NCI-H2196 treated with DMSO at 0.1 percent for 48 hours (cell line): ENCODE data around the gene ZNF652.
A peak's percentile ranks its signal among the peaks of the same experiment; 100 is the strongest.
"Not testable (repeated sequence)": the region's sequence is repeated elsewhere in the genome, so short reads cannot be mapped to it uniquely, and the experiment has no call there.

ENCODE experiments used
- DNase-seq: peaks from one replicate; lab custom pipeline; 2025; ENCODE audit not compliant: unreplicated experiment; lab: John Stamatoyannopoulos, UW

The ZNF652 gene

DNA sequence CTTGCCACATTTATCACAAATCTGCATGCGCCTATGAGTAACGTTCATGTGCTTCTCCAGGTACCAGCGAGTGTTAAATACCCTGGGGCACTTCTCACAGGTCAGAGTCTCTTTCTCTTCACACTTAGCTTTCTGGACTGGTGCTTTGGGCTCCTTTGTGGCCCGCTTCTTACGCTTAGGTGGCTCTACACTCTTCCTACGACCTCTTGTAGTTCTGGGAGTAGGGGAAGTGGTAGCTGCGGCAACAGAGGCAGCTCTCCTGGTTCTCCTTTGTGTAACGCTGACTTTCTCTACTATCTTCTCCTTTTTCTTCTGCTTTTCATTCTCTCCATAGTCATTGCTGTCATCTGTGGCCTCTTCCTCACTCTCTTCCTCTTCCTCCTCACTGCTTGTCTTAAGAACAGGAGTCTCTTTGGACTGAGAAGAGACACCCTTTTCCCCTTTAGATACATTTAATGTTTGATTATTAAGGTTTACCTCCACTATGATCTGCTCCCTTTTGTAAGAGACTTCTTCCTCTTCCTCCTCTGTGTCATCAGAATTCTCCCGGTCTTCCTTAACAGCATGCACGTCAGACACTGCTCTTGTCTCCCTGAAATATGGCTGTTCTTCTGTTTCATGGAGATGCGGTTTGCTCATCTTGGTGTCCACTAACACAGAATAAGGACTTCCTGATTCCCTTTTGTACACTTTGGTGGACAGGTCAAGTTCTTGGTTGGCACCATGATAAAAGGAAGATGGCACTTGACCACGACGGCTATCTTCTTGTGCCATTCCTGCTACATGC lies 45.0 kb downstream of the ZNF652 start:
- DNase-seq, result no peak

DNA sequence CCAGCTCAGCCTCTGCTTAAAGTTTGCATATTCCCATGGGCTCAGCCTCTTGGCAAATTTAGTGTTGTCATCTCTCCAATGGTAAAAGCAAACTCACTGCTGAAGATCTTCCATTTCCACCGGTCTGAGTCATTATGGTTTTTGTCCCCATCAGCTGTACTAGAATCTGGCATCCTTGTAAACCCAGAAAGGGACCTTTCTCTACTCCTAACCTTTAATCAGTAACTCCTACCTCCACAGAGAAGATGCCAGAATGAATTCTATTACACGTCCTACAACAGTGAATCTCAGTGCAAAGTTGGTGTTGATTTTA lies 45.8 kb downstream of the ZNF652 start:
- DNase-seq, result no peak

DNA sequence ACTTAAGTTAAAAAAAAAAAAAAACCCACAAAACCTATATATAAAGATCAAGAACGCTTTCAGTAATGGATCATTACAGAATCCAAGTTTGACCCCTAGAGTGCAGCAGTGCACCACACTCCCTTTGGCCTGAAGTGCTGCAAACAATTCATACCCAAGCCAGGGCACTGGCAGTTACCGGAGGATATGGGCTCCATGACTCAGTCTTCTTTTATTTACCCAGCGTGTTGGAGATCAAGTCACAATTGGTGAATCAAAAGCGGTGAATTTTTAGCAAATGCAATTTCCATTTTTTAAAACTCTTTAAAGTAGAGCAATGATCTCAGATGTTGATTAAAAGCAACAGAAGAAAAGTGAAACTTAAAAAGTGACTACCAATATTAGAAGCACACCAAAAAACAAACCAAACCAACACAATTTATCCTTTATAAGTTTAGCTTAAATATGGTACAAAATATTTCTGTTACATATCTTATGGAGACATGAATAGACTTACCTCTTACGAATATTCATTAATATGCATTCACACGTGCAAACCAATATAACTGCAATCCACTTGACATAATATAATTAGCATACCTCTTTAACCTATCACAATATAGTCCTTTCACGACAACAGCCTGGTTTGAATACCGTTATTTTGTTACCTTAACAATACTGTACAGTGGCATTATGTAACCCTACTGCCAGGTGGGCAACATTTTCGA lies 46.3 kb downstream of the ZNF652 start:
- peak; percentile 74 for DNase-seq

DNA sequence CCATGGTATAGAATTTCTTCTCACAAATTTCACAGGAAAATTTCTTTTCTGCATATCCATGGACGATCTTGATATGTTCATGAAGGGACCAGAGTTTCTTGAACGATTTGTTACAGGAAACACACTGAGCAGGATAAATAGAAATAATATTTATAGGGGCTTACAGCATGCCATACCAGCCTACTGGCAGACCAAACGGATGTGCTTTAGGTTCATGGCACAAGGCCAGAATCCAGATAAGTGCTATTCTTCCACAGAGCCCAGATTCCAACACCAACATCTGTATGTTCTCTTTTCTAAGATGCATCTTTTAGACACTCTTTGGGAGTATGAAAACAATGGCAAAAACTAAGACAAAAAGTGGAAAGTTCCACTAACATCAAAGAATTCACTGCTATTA lies 49.3 kb downstream of the ZNF652 start:
- no peak for DNase-seq

DNA sequence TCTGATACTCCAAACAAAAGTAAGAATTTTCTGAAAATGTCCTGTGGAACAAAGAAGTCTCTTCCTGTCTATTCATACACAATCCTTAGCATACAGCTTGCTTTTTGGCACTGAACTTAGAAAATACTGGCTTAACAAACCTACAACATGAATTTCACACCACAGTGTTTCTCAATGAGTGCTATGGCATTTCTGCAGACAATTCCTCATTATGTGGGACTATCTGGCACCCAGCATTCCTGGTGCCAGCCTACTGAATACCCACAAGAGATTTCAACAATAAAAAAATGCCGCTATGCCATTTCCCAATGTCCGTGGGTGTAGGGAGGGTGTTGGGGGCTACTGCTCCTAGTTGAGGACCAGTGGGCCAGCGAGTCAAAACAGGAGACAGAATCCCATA lies 62.1 kb downstream of the ZNF652 start:
- no peak for DNase-seq

DNA sequence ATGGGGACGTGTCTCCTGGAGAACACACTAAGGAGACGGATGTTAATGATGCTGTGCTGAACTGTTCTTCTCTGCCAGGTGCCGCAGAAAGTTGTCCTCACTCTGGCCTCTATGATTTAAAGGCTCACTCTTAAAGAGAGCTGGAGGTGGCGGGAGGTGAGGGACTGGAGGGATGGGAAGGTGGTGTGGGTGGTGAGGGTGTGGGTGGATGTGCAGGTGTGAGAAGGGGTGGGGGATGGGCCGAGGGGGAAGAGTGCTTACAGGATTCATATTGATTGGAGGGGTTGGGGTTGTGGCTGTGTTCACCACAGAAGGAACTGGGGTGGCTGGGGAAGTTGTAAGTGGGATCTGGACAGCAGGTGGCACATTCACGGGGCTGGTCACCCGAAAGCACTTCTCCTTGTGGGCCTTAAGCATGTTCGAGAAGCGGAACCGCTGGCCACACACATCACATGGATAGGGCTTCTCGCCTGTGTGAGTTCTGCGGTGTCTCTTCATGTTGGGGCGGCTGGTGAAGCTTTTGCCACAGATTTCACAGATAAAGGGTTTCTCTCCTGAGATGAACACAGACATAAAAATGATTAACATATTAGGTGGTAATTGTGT lies 63.6 kb downstream of the ZNF652 start:
- no peak for DNase-seq

DNA sequence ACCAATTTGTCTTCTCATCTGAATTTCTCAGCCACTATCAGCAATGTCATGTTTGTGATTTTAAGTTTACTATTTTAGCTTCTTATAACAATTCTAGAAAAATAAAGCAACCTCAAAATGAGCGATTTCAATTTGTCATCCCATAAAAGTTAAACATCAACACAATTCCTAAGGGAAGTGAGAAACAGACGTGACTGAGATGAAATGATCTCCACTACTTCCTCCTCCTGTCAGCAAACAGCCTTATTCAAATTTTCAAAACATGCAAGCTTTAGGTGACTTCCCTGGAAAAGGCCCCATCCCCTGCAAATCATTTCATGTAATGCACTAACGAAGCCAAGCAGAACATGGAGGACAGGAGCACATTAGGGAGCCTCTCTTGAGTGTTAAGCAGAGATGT lies 64.9 kb downstream of the ZNF652 start:
- DNase-seq, result no peak

DNA sequence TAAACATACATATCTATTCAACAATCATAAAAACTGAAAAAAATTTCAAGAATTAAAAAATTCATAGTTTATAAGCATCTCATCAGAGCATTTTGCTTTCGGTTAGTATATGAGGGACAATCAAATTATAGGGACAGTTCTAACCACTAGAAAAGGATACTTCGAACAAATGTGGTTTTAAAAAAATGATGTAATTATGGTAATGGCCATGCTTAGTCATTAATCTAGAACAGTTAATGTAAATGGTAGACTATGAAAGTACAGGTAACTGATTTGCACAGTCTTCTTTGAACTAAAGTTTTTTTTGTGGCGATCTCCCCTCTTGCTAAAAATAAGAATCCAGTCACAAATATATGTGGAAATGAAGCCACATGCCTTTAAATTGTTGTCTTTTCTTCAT lies 67.9 kb downstream of the ZNF652 start:
- DNase-seq, result no peak

DNA sequence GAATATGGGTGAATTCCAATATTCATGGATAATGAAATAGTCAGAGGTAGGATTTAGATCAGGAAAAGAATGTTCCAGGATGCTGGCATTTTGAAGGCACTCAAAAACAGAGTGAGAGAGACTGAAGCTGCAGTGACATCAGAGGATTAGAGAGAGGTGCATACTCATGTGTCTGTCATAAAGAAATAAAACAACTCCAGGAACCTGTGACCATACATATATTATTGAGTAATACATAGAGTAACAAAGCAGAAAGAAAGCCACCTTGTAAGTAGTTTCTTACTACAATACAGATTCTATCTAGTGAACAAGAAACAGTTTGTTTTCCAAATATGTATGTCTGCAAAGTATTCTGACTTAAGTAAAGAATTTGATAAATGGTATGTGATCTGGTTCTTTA lies 69.1 kb downstream of the ZNF652 start:
- no peak for DNase-seq

DNA sequence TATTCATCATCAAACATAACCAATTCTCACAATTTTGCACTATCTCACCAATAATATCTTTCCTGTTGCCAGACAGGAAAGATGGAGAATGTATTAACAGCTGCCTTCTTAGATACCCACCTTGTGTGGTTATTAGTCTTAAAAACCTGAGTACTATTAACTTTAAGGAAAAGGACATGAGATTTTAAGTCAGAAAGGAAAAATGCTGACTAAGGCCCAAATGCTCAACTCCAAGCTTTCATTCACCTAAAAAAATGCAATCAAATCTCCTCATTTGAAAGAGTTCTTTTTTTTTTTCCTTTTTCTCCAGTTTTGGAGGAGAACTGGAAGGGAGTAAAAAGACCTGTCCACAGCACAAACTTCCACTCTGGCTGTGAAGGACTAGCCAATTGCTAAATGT lies 70.1 kb downstream of the ZNF652 start:
- DNase-seq, result no peak

DNA sequence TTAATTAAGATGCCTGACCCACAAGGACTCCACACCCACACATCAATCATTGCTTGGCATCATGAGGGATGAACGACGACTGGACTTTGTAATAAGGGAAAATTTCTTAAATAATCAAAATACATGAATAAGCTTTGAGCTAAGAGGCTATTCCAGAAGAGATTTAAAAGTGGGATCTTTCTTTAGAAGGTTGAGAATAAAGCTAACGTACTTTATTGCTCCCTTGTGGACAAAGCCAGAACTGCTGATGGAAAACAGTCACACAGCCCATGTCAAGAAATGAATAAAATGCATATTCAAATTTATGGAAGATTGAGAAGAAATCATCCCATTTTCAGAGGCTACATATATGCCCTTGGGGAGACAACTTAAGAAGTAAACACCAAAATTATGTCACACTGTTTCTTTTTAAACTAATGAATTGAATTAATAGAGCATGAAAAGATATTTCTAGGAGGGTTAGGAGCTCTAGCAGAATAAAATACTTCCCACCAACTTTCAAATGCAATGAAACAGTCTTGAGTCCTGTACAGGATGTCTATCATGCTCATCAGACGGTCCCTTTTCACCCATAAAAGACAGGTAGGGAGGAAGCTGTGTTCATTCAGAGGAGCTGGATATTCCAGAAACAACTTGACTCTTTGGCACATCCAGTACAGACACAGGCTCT lies 71.2 kb downstream of the ZNF652 start:
- no peak for DNase-seq

DNA sequence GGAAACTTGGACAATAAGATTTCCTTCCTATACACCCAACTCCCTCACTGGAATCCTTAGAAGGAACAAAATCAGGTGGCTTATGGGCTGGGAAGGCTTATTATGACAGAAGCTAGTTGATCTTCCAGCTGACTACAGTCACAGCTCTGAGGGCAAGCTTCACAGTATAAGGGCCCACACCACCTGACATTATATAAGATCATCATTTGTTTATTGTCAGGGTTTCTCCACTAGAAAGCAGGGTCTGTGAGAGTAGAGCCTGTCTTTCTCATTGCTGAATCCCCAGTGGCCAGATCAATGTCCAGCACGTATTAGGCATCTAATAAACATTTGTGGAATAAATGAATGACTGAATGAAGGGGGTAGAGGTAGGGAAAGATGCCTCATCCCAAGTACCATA lies 73.7 kb downstream of the ZNF652 start:
- DNase-seq, result no peak

DNA sequence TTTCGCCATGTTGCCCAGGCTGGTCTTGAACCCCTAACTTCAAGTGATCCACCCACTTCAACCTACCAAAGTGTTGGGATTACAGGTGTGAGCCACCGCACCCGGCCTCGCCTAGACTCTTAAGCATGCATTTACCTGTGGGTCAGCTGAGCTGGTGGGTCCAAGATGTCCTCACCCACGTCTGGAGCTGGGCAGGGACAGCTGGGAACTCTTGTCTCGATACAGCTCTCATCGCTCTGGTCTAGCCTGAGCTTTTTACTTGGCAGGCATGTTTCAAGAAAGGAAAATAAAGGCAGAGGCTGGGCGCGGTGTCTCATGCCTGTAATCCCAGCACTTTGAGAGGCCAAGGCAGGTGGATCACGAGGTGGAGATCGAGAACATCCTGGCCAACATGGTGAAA lies 74.6 kb downstream of the ZNF652 start:
- no peak for DNase-seq

DNA sequence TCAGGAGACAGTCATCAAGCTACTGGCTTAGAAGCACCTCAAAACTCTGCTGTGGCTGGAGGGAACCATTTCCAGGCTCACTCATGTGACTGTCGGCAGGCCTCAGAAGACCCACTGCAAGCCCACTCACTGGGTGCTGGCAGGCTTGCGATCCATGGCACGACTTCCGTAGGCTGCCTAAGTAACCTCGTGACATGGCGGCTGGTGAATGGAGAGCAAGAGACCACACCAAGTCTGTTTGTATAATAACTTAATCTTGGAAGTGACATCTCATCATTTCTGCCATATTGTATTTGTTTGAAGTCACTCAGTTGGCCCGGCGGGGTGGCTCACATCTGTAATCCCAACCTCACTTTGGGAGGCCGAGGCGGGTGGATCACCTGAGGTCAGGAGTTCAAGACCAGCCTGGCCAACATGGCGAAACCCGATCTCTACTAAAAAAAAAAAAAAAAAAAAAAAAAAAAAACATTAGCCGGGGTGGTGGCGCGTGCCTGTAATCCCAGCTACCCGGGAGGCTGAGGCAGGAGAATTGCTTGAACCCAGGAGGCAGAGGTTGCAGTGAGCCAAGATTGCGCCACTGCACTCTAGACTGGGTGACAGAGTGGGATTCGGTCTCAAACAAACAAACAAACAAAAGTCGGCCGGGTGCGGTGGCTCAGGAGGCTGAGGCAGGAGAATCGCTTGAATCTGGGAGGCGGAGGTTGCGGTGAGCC lies 75.6 kb downstream of the ZNF652 start:
- DNase-seq, result not testable (repeated sequence)

DNA sequence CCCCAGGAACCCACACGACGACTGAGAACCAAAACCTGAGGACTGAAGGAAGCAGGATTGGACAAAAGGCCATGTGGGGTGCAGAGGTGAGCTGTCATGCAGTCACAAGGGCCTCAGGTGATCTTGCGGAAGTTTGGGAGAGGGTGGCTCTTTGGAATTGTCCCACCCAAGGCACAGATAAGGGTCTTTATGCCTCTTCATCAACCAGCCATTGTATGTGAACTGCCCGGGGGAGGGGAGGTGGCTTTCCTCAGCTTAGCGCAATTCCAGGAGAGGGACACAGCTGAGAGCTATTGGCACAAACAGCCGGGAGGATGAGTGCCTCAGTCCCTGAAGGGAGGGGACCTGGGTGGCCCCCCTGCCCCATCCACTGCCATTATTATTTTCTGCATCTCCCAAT lies 76.3 kb downstream of the ZNF652 start:
- DNase-seq, result no peak

DNA sequence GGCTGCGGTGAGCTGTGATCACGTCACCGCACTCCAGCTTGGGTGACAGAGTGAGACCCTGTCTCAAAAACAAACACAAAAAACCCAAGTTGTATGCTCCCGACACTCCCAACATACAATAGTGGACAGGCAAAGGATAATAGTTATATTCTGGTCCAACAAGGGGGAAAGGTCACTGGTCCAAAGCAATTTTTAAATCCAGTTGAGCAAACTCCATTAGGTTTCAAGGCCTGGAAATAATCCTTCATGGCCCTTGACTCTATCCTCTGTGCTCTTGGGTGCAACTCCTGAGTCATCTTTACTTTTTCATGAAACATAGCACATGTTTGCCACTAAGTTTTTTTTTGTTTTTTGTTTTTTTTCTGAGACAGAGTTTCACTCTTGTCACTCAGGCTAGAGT lies 81.1 kb downstream of the ZNF652 start:
- DNase-seq, result no peak

DNA sequence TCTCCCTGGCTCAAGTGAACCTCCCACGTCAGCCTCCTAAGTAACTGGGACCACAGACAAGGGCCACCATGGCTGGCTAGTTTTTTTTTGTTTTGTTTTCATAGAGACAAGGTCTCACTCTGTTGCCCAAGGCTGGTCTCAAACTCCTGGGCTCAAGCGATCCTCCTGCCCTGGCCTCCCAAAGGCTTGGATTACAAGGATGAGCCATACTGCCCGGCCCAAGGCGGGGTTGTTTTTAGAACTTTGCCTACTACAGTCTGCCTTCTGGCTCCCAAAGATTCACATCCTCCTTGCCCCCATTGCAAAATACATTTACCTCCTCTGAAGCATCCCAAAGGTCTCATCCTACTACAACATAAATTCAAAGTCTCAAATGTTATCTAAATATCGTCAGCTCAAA lies 82.0 kb downstream of the ZNF652 start:
- no peak for DNase-seq

DNA sequence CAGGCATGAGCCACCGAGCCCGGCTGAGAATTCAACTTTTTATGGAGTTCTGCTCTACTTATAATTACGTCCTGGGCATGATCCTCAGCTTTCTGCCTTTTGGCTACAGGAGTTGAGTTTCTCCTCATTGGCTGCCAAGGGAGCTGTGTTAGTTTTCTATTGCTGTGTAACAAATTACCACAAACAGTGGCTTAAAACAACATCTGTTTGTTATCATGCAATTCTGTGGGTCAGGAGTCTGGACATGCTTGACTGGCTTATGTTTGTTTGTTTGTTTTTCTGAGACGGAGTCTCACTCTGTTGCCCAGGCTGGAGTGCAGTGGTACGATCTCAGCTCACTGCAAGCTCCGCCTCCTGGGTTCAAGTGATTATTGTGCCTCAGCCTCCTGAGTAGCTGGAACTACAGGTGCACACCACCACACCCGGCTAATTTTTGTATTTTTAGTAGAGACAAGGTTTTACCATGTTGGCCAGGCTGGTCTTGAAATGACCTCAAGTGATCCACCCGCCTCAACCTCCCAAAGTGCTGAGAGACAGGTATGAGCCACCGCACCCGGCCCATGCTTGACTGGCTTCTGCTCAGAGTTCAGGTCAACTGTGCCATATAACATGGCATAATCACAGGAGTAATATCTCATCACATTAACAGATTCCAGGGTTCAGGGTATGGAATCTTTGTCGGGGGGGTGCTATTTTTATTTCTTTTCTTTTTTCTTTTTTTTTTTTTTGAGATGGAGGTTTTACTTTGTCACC lies 82.6 kb downstream of the ZNF652 start:
- not testable (repeated sequence) for DNase-seq

DNA sequence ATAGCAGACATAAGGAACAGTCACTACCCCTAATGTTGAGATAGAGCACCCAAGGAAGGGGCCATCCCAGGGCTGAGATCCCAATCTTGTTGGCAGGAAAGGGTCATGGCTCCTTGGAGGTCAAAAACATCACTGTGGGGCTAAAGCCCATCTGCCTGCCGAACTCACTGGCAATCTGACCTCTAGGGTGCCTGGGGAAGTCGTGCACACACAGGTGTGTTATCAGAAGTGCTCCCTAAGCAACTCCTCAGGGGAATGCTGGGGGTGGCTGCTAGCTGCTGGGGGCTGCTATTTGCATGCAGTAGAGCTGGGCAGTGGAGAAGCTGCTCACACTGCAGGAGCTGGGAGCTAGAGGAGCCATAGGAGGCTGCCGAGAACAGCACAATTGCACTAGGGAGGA lies 84.0 kb downstream of the ZNF652 start:
- DNase-seq, result no peak

DNA sequence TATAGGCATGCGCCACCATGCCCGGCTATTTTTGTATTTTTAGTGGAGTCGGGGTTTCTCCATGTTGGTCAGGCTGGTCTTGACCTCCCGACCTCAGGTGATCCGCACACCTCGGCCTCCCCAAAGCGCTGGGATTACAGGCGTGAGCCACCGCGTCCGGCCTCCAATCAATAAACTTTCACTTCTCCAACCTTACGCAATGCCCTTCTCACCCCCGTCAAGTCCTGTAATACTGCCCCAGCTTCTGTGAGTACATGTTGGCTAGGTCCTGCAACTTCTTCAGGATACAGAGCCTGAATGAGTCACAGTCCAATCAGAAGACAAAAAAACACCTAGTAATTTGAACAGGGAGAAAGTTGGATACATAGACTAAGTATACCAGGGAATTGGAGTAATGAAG lies 84.4 kb downstream of the ZNF652 start:
- no peak for DNase-seq

DNA sequence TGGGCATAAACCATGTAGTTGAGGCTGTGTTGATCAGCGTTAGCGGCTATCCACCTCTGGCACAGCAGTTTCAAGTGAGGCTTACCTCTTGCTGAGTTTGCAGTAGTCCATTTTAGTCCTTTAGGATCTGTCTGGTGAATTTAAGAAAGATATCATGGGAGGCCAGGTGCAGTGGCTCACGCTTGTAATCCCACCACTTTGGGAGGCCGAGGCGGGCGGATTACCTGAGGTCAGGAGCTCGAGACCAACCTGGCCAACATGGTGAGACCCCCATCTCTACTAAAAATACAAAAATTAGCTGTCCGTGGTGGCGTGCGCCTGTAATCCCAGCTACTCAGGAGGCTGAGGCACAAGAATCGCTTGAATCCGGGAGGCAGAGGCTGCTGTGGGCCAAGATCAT lies 86.1 kb downstream of the ZNF652 start:
- DNase-seq, result not testable (repeated sequence)
